HG02642 (cell line): ENCODE measurements around the gene GNG7.

Experiments
- ATAC-seq: cut with Tn5 transposase; IDR thresholded peaks from one replicate; pipeline ENCODE4 v1.9.1; 2021; ENCODE audit warnings: mild to moderate bottlenecking; ENCODE audit not compliant: unreplicated experiment, poor library complexity

Gene GNG7

DNA sequence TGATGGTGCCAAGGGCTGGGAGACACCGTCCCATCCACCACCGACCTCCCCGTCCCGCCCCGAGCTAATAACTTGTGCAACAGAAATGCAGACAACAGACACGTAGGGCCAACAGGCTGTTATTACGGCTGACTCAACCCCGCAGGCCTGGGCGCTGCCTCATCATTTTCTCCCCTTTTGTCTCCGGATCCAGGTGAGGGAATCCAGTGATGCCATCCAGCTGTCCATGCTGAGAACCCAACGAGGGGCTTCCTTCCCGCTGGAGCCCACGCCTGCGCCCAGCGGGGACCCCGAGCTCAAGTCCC, 25.1 kb upstream of the GNG7 start:
- ATAC-seq: no peak

DNA sequence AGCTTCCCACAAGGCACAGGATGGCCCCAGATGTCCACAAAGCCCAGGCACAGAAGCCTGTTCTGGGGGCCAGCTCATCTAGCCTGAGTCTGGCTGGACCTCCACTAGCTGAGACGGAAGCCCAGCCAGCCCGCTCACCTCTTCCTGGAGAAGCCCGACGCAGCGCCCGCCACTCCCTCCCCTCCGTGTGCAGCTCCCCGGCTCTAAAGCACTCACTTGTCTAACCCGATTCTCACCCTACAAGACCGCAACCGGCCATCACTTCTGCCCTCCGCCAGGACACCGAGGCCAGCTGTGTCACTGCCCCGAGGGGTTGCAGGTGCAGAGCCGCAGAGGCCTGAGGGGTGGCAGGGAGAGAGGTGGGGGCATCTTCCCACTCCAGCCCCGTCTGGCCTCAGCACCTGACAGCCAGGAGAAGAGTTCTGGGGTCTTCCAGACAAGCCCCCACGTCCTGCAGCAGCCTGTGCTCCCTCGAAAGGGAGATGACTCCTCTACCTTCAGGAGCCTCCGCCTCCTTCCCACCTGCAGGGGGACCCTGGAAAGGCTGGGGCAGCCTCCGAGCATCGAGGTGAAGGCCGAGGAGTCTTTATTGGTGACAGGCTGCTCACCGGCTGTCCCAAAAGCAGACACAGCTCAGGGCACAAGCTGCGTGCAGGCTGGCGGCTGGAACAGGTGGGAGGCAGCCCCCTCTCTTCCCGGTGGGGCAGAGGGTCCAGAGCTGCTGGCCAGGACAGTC, 24.6 kb upstream of the GNG7 start:
- no peak for ATAC-seq

DNA sequence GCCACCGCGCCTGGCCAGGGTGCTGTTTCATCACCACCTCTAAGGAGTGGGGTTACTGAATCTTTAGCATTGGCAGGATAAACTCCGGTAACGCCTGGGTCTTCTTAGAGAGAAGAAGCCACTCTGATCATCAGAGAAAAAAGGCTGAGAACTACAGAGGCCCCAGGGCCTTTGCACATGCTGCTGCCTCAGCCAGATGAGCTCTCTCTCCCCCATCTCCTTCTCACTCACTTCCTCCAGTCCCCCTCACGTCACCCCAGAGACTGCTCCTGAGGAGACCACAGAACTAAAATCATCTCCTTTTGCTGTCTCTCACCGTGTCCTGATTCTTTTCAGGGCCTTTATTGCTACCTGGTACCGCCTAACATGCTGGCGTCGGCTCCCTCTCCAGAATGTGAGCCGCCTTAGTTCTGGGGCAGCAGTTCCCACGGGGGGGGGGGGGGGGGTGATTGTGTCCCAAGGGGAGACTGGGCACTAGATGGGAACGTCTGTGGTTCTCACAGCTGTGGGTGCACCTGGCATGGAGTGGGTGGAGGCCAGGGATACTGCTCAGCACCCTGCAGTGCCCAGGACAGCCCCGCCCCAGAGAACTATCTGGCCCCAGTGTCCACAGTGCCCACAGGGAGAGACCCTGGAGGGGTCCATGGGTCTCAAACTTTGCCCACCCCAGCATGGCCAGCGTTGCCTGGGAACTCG, 23.8 kb upstream of the GNG7 start:
- no peak for ATAC-seq

DNA sequence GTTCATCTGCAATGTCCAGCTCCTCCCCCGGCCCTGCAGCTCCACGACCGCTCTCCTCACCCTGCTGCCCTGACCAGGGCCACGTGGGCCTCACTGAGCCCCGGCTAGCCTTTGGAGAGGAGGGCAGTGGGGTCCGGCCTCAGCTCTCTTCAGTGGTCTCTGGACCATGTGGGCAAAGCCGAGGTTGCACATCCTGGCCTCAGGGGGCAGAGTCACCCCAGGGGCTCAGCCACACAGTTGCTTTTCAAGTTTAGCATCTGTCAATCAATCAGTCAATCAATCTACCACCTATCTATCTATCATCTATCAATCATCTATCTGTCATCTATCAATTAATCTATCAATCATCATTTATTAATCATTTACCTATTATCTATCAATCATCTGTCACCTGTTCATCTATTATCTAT, 21.7 kb upstream of the GNG7 start:
- ATAC-seq: no peak

DNA sequence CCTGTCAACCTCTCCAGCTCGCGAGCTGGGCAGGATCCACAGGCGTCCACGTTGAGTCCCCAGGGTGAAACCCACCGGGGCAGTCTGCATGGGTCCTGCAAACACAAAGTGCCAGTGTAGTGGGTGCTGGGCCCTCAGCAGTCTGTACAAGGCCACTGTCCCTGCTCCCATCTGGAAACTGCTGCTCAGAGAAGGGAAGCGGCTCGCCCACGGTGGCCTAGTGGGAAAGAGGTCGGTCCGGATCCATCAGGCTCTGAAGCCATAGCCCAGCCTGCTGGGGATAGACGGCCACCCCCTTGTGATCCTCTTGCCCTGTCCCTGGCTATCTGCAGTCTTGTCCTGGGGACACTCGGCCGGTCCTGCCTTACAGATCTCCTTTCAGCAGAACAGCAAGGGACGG, 21.3 kb upstream of the GNG7 start:
- ATAC-seq: no peak

DNA sequence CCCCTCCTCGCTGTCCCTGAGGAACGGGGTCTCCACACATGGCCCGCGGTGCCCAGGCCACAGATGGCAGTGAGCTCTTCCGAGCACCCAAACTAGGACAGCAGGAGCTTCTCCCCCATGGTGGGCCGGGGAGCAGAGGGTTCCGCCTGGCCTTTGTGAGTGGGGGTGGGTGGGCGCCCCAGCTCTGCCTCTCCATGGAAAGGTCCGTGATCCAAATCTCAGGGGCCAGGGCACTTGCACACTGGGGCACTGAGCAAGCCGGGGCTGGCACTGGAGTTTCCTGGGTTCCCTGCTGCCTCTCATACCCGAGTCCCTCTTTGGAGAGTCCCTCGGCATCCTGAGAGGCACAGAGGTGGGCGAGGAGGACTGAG, 20.8 kb upstream of the GNG7 start:
- no peak for ATAC-seq

DNA sequence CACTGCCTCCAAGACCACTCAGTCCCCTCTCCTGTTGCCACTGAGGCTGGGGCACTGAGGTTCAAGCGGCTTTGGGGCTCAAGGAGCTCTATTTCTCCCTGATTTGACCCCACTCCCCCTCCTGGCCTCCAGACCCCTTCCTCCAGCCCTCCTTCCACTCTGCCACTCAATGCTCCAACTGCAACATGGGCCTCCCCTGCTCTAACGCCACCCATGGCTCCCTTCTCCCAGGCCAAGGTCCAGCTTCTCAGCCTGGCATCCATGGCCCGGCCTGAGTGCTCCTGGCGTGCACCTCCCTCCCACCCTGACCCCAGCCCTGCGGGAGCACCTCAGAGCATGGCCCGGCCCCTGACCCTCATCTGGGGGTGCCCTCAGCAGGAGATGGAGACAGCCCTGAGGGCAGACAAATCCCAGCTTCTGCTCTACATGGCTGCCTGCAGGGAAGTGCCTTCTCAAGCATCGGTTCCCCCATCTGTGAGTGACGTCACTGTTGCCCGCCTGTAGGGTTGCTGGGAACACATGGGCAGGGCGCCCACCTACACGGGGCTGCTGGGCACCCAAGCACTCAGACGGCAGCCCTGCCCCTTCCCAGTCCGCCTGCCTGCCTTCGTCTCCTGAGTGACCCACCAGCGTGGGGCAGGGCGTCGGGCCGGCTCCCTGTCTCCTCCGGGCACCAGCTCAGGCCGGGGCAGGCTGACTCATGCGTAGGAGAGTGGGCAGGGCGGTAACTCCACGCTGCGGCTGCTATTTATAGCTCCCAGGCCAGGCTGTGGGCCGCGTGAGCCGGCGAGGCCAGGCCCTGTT, 20.2 kb upstream of the GNG7 start:
- no peak for ATAC-seq

DNA sequence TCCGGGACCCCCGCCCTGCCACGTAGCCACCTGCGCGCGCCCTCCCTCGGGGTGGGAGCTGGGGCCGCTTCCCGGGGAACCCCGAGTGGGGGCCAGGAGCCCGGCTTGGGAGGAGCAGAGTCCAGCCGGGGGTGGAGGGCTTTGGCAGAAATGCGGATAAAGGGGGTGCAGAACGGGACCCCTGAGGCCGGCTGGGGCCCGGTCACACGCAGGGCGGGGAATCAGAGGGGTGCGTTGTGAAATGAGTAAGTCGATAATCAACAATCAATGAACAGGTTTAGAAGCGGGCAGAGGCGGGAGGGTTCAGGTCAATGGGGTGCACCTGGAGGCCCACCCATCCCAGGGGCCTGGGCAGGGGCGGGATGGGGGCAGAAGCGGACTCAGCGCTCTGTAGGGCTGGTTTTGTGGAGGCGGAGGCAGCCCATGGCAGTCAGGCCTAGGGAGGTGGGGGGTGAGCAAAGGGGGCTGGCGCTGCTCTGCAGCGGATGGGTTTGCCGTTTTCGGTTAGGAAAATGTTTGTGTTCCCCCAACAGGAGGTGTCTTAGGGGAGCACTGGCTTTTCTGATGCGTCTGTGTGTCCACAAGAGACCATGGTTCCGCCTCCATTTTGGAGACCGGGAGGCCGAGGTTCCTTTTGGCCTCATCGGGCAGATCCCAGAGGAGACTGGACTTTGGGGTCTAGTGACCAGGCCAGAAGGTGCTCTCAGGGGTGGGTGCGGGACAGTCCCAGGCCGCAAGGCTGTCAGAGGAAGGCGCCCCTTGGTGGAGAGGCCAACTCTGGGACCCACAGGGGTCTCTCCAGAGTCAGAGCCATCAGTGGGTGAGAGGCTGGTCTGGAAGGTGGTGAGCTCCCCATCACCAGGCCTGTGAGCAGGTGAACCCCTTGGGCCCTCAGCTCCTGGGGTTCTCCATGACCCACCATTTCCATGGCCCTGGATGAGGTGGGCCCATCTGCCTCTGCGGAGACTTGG, 19.4 kb upstream of the GNG7 start:
- no peak for ATAC-seq

DNA sequence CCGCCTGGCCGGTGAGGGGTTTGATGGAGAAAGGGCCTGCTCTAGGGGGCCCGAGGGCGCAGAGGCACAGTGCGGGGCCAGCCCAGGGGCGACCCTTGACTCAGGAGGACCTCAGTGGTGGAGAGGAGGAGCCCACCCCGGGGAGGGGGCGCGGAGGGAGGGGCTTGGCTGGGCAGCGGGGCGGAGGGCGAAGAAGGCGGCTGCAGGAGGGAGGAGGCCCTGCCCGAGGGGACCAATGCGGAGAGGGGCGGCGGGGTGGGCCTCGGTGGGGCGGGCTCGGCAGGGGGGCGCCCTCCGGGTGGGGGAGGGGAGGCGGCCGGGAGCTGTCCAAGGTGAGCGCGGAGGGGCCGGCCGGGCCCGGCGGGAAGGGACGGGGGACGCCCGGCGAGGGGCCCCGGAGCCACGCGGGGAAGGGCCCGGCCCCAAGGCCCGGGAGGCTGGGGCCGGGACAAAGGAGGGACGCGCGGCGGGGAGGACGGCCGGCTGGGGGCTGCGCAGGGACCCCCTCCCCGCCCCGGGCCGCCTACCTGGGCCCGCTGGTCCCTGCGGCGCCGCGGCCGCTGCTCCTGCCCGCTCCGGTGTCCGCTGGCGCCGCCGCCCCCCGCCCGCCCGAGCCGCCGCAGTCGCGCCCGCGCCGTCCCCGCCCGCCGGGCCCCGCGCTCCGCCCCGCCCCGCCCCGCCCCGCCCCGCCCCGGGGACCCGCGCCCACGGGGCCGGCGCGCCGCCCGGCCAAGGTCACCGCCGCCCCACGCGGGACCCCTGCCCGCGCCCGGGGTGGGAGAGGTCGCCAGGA, 18.5 kb upstream of the GNG7 start, which contains the start of gene DIRAS1:
Gene DIRAS1, minus strand, starts transcription at position 596 of the 793 bp plus-strand sequence. CDS start 3,566 bp downstream, outside the sequence.
- ATAC-seq: no peak

DNA sequence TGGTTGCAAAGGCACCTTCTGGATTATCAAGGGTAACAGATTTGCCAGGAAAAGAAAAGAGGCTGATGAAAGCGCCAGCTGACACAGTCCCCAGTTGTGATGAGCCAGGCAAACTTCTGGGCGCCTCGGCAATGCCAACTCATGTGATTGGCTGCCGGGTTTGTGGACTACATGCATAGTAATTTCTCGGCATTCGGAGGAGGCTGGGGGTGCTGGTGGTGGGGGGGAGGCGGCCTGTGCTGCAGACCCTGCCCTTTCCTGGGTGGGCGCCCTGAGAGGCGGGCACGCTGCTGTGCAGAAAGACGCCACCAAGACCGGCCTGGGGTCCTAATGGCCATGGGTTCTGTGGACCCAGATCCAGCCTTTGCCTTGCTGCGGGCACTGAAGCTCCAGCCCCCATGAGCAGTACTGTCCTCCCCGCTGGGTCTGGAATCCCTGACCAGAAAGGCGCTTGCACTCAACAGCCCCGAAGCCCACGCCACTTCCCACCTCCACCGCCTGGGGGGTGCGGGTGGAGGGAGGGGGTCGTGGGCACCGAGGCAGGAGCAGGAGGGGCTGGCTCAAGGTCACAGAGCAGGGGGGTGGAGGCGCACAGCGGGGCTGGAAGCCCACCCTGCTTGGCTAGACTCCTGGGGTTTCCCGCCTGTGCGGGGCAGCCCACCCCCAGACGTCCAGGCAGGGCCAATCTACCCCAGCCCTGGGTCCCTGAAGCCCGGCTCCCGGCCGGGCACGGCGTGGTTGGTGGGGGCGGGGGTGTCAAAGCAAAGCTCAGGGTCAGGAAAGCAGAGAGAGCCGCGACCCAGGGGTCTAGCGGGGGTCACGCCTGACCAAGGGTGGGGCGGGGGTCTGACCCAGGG, 17.7 kb upstream of the GNG7 start:
- no peak for ATAC-seq

DNA sequence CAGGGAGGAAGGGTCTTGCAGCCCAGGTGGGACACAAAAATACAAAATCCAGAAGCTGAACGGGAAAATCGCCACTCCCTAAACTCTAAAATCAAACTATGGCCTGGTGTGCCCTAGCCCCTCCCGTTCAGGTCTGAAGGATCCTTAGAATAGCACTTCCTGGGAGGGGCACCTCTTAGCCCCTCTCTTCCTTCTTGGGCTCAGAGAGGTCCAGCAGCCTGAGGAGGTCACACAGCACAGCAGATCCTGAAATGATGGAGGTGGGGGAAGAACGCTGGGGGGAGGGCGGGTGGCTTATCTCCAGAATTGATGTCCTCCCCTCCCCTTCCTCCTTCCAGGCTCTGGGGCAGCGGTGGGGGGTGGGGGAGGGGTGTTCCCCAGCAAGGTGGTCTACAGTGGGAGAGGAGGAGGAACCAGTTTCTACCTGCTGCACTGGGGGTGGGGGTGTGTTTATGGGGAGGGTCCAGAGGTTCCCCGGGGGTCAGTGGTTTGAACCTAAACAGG, 16.8 kb upstream of the GNG7 start:
- no peak for ATAC-seq

DNA sequence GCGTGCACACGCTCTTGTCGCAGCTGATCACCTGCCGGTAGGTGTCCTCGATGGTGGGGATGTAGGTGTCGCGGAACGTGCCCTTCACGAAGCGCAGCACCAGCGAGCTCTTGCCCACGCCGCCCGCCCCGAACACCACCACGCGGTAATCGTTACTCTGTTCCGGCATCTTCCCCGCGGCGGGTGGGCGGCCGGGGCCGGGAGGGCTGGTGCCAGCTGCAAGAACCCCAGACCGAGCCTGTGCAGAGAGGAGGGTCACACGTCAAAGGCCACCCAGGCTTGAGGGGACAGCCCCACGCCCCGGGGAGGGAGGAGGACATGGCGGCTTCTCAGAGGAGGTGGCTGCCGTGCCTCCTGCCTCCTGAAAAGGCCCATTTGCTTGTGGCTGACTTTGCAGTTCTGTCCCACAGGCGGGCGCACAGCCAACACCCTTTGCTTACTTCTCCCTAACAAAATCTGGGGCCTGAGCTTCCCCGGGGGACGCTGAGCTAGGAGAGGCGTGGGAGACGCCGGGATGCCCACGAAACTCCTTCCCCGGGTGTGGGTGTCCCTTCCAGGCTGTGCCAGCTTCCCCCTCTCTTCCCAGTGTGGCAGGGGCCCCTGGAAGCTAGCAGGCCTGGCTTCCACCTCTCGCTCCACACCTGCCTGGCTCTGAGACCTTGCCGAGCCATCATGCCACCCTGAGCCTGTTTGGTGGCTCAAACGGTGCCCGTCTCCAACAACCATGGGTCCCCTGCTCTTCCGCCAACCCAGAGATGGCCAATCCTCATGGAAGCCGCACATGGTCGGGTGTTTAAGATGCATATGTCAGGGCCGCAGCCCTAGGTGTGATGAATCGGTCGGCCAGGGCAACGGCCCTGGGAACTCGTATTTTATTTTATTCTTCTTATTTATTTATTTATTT, 15.4 kb upstream of the GNG7 start:
- no peak for ATAC-seq

DNA sequence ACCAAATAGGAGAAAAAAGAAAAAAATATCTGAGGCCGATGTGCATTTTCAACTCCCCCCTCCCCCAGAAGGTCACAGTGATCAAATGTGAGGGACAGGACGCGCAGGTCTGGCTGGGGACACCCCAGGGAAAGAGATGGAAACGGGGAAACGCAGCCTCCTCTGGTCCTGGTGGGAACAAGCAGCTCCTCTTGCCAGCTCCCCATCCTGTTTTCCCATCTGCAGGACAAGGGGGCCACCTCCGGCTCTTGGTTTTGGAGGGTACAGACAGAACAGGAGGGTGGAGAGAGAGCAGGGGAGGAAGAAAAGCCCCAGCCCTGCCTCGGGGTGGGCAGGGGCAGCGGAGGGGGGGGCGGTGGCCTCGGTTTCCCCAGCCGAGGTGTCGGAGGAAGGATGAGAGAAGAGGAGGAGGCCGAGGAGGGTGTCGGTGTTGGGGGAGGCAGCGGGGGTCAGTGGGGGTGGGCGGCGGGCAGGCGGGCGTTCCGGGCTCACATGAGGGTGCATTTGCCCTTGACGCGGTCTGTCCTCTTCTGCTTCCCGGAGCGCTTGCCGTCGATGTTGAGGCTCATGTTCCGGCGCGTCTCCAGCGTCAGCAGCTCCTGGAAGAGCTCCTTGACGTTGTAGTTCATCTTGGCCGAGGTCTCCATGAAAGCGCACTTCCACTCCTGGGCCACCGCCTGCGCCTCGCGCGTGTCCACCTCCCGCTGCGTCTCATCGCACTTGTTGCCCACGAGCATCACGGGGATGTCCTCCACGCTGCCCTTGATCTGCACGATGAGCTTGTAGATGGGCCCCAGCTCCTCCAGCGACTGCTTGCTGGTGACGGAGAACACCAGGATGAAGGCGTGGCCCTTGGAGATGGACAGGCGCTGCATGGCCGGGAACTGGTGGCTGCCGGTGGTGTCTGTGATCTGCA, 14.5 kb upstream of the GNG7 start:
- no peak for ATAC-seq

DNA sequence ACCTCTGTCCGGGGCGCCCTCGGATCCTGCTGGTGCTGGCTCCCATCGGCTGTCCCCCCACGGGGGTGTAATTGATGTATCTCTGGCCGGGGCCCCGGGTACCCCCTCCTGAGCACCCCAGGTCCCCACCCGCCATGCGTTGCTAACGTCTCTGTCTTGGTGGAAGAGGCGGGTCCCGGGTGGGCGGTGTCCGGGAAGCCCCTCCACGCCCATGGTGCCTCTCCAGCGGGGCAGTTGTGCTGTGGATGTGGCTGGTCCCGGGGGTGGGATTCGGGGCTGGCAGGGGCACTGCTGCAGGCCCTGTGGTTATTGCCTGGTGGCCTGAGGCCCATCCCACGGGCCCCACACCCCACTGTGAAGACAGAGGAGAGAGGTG, 13.8 kb upstream of the GNG7 start:
- ATAC-seq: no peak

DNA sequence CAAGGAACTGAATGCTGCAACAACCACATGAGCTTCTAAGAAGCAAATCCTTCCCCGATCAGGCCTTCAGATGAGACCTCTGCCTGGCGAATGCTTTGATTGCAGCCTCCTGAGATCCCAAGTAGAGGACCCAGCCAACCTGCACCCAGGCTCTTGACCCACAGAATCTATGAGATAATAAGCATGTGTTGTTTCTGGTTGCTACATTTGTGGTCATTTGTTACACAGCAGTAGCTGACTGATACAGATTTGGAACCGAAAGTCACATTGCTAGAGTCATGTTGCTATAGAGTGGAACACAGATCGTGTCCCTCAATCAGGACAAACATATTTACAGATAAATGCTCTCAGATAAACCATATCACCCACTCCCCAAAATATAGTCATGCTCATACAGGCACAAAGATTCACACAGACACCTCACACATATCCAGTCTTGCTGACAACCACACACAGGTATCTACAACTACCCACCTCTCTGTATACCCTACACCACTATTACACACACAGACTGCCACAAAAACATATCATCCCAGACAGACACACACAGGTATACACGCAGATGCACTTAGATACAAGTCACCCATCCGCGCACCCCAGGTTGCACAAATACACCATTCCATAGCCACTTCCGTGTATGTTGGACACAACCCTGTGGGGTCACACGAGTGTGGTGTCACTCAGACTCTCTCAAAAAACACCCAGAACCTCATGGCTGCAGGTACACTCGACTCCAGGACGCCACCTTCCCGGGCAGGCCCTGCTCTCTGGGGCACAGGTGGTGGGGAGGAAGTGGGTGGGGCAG, 13.2 kb upstream of the GNG7 start:
- no peak for ATAC-seq
